ENCODE data around the gene HK2. TPM values are rescaled to one million over a fixed set of nuclear protein-coding genes. Genes with fewer than 3 reads are reported as not detected.

Gene HK2
- total RNA-seq, 1 donor from 2014 or later = 23.2 TPM

GRCh38 chr2:74882299-74882687, 48.4 kb downstream of the HK2 start:
- no peak overlapping the region for H3K4me3 Mint-ChIP-seq (ENCODE audit: unreplicated experiment)
- no peak overlapping the region for H3K27ac Mint-ChIP-seq (ENCODE audit: unreplicated experiment)
- H3K27me3 Mint-ChIP-seq (ENCODE audit: unreplicated experiment) = peaks cover 6% of the 10 kb centered on the region
- H3K36me3 Mint-ChIP-seq (ENCODE audit: low read depth, unreplicated experiment) = peaks cover 54% of the 10 kb centered on the region
- H3K9me3 Mint-ChIP-seq (ENCODE audit: unreplicated experiment) = no peaks in the 10 kb centered on the region
- no peak for DNase-seq (ENCODE audit: low spot score)
- no peak for TF ChIP-seq CTCF (IDR thresholded peaks at IDR 0.05; ENCODE audit: unreplicated experiment)
- H3K4me1 Mint-ChIP-seq (ENCODE audit: unreplicated experiment) = no peaks in the 10 kb centered on the region

- TF ChIP-seq CTCF (IDR thresholded peaks at IDR 0.05; ENCODE audit: unreplicated experiment) = no peak
- DNase-seq (ENCODE audit: low spot score) = no peak
- peaks cover 58% of the 10 kb centered on the region for H3K36me3 Mint-ChIP-seq (ENCODE audit: low read depth, unreplicated experiment)
- no peaks in the 10 kb centered on the region for H3K9me3 Mint-ChIP-seq (ENCODE audit: unreplicated experiment)
- H3K27me3 Mint-ChIP-seq (ENCODE audit: unreplicated experiment) = peaks cover 6% of the 10 kb centered on the region
- H3K4me1 Mint-ChIP-seq (ENCODE audit: unreplicated experiment) = no peaks in the 10 kb centered on the region
- H3K27ac Mint-ChIP-seq (ENCODE audit: unreplicated experiment) = no peak overlapping the region
- H3K4me3 Mint-ChIP-seq (ENCODE audit: unreplicated experiment) = no peak overlapping the region
Observed at GRCh38 chr2:74883011-74883410, 49.1 kb downstream of the HK2 start.

- Mint-ChIP-seq H3K27me3 (ENCODE audit: unreplicated experiment) (peaks cover 3% of the 10 kb centered on the region), H3K4me1 (ENCODE audit: unreplicated experiment) (no peaks in the 10 kb centered on the region), H3K36me3 (ENCODE audit: low read depth, unreplicated experiment) (peaks cover 63% of the 10 kb centered on the region), H3K9me3 (ENCODE audit: unreplicated experiment) (no peaks in the 10 kb centered on the region), H3K27ac (ENCODE audit: unreplicated experiment) (no peak overlapping the region), H3K4me3 (ENCODE audit: unreplicated experiment) (peak overlapping the region; percentile 65)
- TF ChIP-seq CTCF (IDR thresholded peaks at IDR 0.05; ENCODE audit: unreplicated experiment) = no peak
- no peak for DNase-seq (ENCODE audit: low spot score)
Observed at GRCh38 chr2:74884118-74884762, 50.3 kb downstream of the HK2 start.

- Mint-ChIP-seq H3K9me3 (ENCODE audit: unreplicated experiment) (no peaks in the 10 kb centered on the region), H3K27ac (ENCODE audit: unreplicated experiment) (no peak overlapping the region)
Observed at GRCh38 chr2:74884866-74885265, 50.9 kb downstream of the HK2 start.

More at GRCh38 chr2:74884866-74885265, 50.9 kb downstream of the HK2 start:
- TF ChIP-seq CTCF (IDR thresholded peaks at IDR 0.05; ENCODE audit: unreplicated experiment) = no peak
- Mint-ChIP-seq H3K4me1 (ENCODE audit: unreplicated experiment) (no peaks in the 10 kb centered on the region), H3K4me3 (ENCODE audit: unreplicated experiment) (no peak overlapping the region), H3K36me3 (ENCODE audit: low read depth, unreplicated experiment) (peaks cover 63% of the 10 kb centered on the region), H3K27me3 (ENCODE audit: unreplicated experiment) (peaks cover 3% of the 10 kb centered on the region)
- no peak for DNase-seq (ENCODE audit: low spot score)

Measured in endothelial cell (in vitro differentiated cells).